Measurements from ENCODE around the gene CDK5R1. TPM values are rescaled to one million over a fixed set of nuclear protein-coding genes. Genes with fewer than 3 reads are reported as not detected.

Gene CDK5R1
- total RNA-seq, 1 donor from 2014 or later = 34.1 TPM

GRCh38 chr17:32451879-32452278, 34.9 kb upstream of the CDK5R1 start:
- H3K4me1 Mint-ChIP-seq = peaks cover 4% of the 10 kb centered on the region
- no peaks in the 10 kb centered on the region for H3K9me3 Mint-ChIP-seq
- TF ChIP-seq, protein P1, sequence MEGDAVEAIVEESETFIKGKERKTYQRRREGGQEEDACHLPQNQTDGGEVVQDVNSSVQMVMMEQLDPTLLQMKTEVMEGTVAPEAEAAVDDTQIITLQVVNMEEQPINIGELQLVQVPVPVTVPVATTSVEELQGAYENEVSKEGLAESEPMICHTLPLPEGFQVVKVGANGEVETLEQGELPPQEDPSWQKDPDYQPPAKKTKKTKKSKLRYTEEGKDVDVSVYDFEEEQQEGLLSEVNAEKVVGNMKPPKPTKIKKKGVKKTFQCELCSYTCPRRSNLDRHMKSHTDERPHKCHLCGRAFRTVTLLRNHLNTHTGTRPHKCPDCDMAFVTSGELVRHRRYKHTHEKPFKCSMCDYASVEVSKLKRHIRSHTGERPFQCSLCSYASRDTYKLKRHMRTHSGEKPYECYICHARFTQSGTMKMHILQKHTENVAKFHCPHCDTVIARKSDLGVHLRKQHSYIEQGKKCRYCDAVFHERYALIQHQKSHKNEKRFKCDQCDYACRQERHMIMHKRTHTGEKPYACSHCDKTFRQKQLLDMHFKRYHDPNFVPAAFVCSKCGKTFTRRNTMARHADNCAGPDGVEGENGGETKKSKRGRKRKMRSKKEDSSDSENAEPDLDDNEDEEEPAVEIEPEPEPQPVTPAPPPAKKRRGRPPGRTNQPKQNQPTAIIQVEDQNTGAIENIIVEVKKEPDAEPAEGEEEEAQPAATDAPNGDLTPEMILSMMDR (conservative IDR thresholded peaks at IDR 0.05) = no peak
- no peaks in the 10 kb centered on the region for H3K27me3 Mint-ChIP-seq (ENCODE audit: low read depth)
- no peak for DNase-seq (ENCODE audit: low read depth, low spot score)
- H3K27ac Mint-ChIP-seq (ENCODE audit: unreplicated experiment) = no peak overlapping the region
- H3K36me3 Mint-ChIP-seq (ENCODE audit: low read depth) = peaks cover 10% of the 10 kb centered on the region
- no peak overlapping the region for H3K4me3 Mint-ChIP-seq

GRCh38 chr17:32452281-32452680, 34.5 kb upstream of the CDK5R1 start:
- Mint-ChIP-seq H3K27me3 (ENCODE audit: low read depth) (no peaks in the 10 kb centered on the region), H3K27ac (ENCODE audit: unreplicated experiment) (no peak overlapping the region), H3K9me3 (no peaks in the 10 kb centered on the region), H3K4me1 (no peaks in the 10 kb centered on the region), H3K36me3 (ENCODE audit: low read depth) (peaks cover 10% of the 10 kb centered on the region), H3K4me3 (no peak overlapping the region)
- no peak for DNase-seq (ENCODE audit: low read depth, low spot score)
- TF ChIP-seq, protein P1 (conservative IDR thresholded peaks at IDR 0.05) = no peak

DNA sequence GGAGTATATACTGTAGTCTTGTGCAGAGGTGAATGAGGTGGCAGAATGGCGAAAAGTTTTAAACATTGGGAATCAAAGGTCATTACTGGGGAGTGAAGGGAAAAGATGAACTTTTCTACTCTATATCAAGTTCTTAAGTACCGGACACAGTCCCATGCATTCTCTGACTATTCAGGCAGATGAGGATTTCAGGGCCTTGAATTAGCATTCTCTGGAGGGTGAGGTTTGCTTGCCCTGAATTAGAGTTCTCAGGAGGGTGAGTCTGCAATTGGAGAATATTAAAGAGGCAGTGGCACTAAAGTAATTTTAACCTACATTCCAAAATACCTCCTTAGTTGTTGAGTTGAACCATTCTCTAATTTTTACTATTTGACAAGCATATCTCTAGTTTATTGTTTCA, 33.4 kb upstream of the CDK5R1 start:
- Mint-ChIP-seq H3K27ac (ENCODE audit: unreplicated experiment) (no peak overlapping the region), H3K36me3 (ENCODE audit: low read depth) (peaks cover 13% of the 10 kb centered on the region), H3K9me3 (no peaks in the 10 kb centered on the region), H3K27me3 (ENCODE audit: low read depth) (no peaks in the 10 kb centered on the region), H3K4me3 (no peak overlapping the region), H3K4me1 (no peaks in the 10 kb centered on the region)
- TF ChIP-seq, protein P1 (conservative IDR thresholded peaks at IDR 0.05) = no peak
- DNase-seq (ENCODE audit: low read depth, low spot score) = no peak

GRCh38 chr17:32458371-32458770, 28.4 kb upstream of the CDK5R1 start:
- Mint-ChIP-seq H3K4me1 (no peaks in the 10 kb centered on the region), H3K36me3 (ENCODE audit: low read depth) (peaks cover 26% of the 10 kb centered on the region), H3K27me3 (ENCODE audit: low read depth) (no peaks in the 10 kb centered on the region), H3K4me3 (no peak overlapping the region), H3K27ac (ENCODE audit: unreplicated experiment) (no peak overlapping the region), H3K9me3 (no peaks in the 10 kb centered on the region)
- no peak for DNase-seq (ENCODE audit: low read depth, low spot score)
- TF ChIP-seq, protein P1 (conservative IDR thresholded peaks at IDR 0.05) = no peak

GRCh38 chr17:32460054-32460453, 26.7 kb upstream of the CDK5R1 start:
- no peaks in the 10 kb centered on the region for H3K9me3 Mint-ChIP-seq
- no peaks in the 10 kb centered on the region for H3K27me3 Mint-ChIP-seq (ENCODE audit: low read depth)
- TF ChIP-seq, protein P1 (conservative IDR thresholded peaks at IDR 0.05) = no peak
- no peak overlapping the region for H3K27ac Mint-ChIP-seq (ENCODE audit: unreplicated experiment)
- DNase-seq (ENCODE audit: low read depth, low spot score) = no peak
- no peaks in the 10 kb centered on the region for H3K4me1 Mint-ChIP-seq
- peaks cover 18% of the 10 kb centered on the region for H3K36me3 Mint-ChIP-seq (ENCODE audit: low read depth)
- no peak overlapping the region for H3K4me3 Mint-ChIP-seq

DNA sequence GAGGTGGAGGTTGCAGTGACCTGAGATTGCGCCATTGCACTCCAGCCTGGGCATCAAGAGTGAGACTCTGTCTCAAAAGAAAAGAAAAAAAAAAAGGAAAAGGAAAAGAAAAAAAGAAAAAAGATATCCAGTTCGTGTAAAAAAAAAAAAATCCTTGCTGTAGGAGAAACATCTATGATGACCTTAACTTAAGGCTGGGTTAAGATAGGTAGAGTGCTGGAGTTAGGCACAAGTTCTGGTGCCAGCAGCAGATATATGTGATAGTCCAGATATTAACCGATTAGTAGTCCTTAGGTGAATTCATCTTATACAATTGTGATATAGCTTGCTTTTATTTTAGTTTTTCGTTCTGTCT, 25.3 kb upstream of the CDK5R1 start:
- TF ChIP-seq, protein P1 (conservative IDR thresholded peaks at IDR 0.05) = no peak
- H3K9me3 Mint-ChIP-seq = no peaks in the 10 kb centered on the region
- no peak for DNase-seq (ENCODE audit: low read depth, low spot score)
- no peaks in the 10 kb centered on the region for H3K4me1 Mint-ChIP-seq
- H3K4me3 Mint-ChIP-seq = no peak overlapping the region
- peaks cover 19% of the 10 kb centered on the region for H3K36me3 Mint-ChIP-seq (ENCODE audit: low read depth)
- no peak overlapping the region for H3K27ac Mint-ChIP-seq (ENCODE audit: unreplicated experiment)
- no peaks in the 10 kb centered on the region for H3K27me3 Mint-ChIP-seq (ENCODE audit: low read depth)
